HG03025 (cell line): ENCODE measurements around the gene PLCB4.

ENCODE experiments used
- ATAC-seq: cut with Tn5 transposase; IDR thresholded peaks from one replicate; pipeline ENCODE4 v1.9.1; 2021; ENCODE audit warnings: mild to moderate bottlenecking, moderate library complexity; ENCODE audit not compliant: unreplicated experiment, low FRiP score

PLCB4 gene

DNA sequence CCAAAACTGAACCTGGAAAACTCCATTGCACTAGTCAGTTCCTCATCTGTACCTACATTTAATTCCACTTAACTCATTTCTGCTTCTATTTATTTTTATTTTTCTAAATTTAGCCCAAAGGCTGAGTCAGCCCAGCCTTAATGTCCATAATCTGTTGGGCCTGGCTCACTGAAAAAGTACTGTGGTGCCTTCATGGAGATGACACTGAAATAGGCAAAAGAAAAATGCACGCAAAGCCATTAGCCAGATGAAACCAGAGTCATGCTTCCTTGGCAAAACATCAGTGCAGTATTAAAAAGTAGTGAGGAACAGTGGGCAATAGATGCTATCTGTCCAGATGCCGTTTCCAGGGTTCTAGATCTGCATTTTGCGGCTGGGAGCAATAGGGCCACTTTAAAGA lies 14.7 kb upstream of the PLCB4 start:
- no peak for ATAC-seq

DNA sequence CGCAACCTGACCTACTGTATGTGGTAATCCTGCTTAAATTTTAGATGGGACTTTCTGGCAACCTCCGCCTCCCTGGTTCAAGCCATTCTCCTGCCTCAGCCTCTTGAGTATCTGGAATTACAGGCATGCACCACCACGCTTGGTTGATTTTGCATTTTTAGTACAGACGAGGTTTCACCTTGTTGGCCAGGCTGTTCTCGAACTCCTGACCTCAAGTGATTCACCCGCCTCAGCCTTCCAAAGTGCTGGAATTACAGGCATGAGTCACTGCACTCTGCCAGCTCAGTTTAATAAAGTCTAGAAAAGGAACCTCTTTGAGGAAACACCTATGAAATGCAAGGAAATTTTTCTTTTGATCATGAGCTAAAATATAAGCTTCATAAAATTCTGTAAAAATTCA lies 9.0 kb upstream of the PLCB4 start:
- ATAC-seq: no peak

DNA sequence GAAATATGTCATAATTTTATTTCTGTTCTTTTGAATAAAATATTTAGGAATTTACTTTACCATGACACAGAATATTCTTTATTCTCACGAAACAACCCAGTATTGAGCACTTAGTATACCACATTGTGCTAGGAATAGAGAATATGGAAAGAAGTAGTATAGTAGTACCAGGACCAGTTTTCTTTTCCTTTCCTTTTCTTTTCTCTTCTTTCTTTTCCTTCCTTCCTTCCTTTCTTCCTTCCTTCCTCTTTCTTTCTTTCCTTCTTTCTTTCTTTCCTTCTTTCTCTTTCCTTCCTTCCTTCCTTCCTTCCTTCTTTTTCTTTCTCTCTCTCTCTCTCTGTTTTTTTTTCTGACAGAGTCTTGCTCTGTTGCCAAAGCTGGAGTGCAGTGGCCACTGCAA lies 7.5 kb upstream of the PLCB4 start:
- no peak for ATAC-seq

DNA sequence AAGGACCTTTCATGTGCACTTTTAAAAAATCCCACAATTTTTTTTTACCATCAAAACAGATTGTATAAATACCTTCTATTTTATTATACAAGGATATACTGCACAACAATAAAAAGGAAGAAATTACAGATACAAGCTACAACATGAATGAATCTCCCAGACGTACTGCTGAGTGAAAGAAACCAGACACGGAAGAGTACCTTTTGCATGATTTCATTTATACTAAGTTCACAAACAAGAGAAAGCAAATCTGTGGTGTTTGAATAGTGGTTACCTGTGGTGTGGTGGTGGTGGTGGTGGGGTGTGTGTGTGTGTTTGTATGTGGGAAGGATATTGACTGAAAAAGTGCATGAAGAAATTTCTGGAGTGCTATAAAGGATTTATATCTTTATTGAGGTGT lies 6.8 kb upstream of the PLCB4 start:
- no peak for ATAC-seq

DNA sequence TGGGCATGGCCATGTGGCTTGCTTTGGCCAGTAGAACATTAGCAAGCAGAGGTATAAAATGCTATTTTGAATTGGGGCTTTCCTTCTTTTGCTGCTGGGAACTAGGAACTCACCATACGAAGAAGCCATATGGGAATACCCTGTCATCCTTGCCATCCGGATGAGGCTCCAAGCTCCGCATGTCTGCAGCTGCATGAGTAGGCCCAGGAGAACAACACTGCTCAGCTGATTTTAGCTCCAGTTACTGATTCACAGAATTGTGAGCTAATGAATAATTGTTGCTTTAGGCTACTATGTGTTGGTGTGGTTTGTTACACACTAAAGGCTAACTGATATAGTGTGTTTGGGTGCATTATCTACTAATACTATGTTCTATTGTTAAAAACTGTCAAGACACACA lies 2.7 kb upstream of the PLCB4 start:
- ATAC-seq: no peak

DNA sequence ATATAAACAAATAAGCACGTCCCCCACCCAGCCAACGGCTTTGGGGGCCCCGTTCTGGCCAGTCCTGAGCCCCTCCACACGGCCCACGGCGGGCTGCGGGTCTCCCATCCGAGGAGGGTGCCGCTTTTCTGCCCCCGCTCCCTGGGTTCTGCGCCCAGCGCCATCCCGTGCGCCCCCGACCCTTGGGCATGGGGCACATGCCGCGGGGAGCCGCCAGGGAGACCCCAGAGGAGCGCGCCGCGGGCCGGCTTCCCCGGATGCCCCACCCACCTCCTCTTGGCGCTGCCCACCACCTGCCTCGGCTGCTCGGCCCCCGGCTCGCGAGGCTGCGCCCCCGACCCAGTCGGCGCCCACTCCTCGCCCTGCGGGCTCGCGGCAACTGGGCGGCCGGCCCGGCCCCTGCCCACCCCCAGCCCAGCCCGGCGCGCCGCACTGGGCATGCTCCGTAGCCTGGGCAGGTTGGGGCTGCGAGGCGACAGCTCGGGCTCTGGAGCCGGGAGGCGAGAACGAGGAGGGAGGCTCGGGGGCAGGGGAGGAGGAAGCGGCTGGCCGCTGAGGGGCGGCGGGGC lies 570 bp upstream of the PLCB4 start:
- no peak for ATAC-seq

DNA sequence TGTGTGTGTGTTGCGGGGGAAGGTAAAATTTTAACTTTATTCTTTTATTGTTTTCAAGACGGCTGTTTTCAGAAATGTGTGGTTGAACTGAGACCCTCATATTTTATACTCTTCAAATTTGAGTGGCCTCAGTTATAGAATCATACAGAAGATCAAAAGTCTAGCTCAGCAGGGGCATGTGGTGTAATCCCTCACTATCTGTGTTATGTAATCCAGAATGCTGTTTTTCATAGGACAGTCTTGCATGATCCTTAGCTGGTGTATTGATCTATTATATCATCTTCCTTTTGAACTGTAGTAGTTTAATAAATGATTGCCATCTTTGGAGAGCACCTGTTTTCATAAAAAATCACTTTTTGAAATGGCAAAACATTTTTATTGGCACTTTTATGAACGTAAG lies 1.4 kb downstream of the PLCB4 start:
- ATAC-seq: no peak

DNA sequence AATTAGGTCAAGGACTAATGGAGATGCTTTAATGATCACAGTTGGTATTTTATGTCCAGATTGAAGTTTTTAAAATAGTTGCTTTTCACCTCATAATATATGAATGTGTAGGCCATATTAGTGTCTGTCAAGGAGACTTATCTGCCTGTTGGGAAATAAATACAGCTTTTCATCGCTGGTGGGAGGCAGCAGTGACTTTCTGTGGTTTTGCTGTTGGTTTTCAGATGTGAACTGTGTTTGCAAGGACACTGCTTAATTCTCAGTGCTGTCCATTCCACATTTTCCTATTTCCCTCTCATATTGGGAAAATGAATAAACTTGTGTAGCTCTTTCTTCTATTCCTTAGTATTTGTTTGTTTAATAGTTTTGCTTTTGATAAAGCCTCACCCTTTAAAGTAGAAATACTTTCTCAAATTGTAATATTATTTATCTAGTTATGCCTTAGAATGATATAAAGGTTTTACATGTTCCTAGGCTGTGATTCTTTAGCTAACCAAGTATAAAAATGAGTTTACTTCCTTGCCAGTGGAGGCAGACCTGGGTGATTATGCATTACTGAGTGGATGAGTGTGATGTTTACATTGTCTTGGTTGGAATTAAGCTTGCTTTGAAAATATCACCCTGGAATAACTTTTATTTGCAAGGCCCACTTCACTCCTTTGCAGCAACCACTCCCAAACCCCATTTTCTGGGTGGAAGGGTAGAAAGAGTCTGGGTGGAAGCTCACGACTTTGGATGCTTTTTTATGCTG lies 3.3 kb downstream of the PLCB4 start:
- ATAC-seq: no peak

DNA sequence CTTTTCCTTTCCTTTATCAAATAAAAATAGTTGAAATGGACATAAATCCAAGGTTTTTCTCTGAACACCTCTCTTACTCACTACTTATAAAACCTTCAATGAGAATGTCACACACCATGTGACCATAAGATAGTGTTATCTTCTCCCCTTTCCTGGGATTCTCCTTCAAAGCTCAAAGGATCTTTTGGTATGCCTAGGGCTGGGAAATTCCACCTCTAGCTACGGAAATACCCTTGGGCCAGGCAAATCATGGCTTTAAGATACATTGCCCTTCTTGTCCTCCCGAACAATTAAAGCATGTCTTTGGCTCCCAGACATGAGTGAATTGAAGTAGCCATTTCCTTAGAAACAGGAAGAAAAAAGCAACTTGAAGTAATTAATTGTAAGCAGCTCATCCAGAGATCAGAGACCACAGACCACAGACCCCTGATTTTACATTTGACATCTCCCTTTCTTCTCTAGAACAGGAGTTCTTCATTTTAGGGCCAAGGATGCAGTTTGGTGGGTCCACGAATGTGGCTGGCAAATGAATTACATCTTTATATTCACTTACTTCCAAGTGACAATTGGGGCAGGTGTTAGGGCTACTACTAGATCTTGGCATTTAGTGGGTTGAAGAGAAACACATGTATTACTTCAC lies 4.1 kb downstream of the PLCB4 start:
- ATAC-seq: no peak

DNA sequence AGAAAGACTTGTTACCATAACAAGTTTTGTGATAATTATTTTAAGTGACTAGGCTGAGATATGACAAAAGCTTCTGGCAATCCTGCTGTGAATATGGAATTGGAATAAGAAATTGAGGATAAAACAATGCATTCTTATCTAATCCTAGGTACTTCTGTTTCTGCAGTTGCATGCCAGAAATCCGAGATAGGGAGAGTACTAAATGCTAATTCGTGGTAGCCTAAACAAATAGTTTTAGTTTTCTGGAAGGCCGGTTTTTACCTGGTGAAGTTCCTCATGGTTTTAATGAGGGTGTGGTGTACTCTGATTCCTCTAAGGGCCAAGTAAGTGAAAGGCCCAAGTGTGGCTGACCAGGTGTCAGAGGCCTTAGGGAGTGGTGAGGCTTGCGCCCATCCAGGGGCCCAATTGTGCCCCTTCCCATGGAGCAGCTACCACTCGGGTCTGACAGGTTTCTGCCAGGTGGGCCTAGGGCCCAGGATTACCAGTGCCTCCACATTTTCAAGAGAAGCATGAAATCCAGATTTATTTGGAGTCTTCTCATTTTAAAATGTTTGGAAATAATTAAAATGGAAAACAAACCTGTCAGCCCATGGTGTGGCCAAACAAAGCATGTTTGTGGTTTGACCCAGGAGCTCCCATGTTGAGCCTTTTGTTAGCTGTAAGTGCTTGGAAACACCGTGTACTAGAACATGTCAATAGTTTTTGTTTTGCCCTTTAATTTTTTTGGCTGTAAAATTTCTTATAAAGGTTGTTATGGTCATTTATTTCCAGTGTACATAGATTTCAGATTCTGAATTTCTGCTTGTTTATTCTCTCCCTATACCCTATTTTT lies 6.6 kb downstream of the PLCB4 start:
- no peak for ATAC-seq

DNA sequence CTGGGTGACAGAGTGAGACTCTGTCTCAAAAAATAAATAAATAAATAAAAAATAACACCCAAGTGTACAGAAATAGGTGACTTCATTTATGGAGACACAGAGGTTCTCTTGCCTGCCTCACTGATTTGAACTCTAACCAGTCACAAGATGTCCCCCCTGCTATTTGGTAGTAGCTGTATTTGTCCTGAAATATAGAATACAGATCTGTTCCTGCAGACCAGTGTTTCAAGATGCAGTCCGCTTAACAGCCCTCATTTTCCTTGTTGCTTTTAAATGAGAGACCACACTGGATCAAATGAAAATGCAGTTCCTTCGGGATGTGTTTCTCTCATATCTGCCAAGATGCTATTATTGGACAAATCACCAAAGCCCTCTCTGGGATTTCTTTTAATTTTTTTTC lies 7.6 kb downstream of the PLCB4 start:
- no peak for ATAC-seq

DNA sequence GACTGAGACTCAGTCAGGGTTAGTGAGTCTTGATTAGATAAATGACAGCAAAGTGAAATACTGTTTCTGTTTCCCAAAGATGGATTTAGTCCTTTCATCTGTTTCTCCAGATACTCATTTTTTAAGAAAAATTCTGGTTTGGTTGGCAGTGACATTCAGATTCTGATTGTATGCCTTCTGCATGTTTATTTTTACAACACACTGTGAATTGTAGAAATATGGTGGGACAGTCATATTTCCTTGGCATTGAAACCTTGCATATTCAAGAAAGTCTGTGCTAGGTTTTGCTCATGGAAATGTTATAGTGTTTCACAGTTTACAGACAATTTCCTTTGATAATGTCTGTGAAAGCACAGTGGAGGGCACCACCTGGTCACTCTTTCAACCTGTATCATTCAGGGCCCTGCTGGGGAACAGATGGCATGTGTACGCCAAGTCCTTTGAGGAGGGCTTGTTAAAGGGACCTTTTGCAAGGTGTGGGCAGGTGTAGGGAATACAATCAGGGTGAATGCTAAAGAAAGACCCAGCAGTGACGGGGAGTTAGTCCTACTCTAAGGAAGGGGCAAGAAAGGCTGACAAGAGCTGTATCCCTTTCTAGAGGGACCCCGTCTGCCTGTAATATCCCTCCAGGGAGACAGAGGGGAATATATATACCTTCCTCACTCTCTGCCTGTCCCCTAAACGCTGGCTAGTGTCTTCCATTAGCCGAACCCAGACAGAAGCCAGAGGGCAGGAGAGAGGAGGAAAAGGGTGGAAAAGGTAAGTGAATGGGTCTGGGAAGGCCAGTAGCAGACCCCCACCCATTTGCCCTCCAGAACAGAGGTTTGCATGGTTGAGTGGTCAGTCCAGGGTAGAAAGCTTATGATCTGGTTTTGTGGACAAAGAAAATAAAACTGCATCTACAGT lies 10.2 kb downstream of the PLCB4 start:
- no peak for ATAC-seq

DNA sequence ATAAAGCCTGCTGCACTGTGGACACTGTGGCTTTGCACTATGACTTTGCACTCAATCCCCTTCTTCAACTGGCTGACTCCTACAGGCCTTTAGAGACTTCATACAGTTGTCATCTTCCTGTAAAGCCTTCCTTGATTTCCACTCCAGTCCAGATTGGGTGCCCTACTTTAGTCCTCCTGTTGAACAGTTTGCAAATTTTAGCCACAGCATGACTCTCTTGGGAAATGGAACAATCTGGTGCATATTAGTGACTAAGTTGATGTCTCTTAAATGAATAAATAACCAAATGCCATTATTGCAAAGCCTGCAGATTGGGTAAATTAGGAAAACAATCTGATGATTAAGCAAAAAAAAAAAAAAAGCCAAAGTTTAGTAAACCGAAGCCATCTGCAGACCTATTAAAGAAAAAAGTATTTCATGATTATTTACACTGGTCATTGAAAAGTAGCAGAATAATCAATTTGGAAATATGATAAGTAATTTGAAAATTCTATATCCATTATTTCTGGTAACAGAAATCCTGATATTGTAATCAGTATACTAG lies 12.6 kb downstream of the PLCB4 start:
- no peak for ATAC-seq

DNA sequence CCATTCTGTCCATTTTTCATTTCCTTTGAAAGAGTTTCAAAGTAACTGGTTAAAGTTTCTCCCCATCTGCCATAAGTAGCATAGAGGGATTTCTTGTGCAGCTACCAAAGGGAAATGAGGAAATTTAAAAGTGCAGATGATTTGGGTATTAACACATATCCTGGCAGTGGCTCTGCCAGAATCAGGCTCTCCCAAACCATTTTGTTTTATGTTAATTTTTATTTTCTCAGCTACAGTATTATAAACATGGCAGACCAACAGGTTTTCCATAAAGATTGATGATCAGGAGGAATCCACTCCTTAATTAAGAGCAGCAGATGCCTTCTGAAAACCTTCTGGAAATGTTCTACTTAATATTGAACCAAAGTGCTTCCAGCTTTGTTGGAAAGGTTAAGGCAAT lies 13.9 kb downstream of the PLCB4 start:
- ATAC-seq: no peak

DNA sequence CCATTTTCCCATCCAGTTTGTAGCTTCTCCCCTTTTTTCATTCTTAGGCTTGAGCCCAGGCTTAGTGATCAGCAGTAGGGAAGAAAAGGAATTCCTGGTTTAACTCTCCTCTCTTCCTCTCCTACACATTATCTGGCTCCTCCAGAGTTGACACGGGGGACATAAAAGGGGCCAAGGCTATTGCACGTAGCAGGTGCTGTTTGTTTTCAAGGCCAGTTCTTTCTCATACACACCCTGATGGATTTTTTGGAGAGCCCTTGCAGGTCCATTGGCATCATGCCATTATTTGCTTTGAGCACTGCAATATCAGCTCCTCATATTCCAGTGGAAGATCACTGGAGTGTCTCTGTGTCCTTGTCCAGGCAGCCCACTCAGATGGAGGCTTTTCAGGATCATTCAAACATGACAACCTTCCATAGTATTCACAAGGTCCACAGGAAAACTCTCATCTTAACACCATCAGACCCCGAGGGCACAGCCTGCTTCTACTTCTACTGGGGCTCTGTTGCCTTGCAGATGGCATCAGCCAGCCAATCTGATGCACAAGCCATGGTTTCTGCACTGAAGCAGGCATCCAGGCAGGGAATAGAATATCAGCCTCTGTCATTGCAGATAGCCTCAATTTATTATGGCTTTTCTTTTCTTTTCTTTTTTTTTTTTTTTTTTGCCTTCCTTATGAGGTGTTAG lies 18.8 kb downstream of the PLCB4 start:
- no peak for ATAC-seq

DNA sequence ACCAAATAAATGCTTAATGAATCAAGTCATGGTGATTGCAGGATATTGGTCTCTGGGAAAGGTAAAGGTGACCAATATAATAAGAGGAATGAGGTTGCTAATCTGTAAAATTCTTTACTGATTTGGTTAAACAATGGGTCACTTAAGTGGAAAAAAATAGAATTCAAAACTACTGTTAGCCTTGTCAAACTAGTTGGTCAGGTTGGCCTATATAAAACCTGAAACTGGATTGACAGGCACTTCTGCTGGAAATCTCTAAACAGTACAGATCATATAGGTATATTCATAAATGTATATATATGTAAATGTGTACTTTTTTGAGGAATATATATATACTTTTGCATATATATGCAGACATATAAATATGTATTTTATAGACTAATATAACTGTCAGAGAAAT lies 19.7 kb downstream of the PLCB4 start:
- ATAC-seq: no peak

DNA sequence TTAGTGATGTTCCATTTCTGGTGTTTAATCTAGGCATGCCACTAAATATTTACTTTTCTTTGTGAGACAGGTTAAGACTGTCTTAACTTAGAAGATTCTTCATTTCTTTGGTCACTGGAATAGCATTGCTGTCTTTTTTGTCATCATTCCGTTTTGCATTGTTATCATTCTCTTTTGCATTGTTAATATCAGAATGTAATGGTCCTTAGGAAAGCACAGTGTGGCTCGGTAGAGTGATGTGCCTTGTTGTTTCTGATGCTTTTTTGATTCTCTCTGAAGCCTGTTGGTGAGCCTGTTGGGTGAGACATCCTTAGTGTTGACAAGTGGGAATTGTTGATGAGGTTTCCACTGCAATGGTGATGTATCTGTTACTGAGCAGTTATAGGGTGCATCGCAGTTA lies 23.2 kb downstream of the PLCB4 start:
- ATAC-seq: no peak

DNA sequence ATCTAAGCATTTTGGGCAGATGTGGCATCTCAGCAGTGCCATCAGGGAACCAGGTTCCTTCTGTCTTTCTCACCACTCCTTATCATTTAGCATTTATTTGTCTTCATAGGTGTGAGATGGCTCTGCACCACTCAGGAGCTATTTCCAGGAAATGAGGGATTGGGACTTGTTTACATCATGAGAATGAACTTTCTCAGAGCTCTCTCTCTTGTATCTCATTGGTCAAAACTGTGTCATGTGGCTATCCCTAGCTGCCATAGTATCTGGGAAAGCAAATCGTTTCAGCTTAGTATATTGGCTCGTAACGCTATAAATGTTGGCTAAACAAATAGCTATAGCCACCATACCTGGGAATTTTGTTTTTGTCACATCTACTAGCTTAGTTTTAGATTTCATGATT lies 23.8 kb downstream of the PLCB4 start:
- no peak for ATAC-seq

DNA sequence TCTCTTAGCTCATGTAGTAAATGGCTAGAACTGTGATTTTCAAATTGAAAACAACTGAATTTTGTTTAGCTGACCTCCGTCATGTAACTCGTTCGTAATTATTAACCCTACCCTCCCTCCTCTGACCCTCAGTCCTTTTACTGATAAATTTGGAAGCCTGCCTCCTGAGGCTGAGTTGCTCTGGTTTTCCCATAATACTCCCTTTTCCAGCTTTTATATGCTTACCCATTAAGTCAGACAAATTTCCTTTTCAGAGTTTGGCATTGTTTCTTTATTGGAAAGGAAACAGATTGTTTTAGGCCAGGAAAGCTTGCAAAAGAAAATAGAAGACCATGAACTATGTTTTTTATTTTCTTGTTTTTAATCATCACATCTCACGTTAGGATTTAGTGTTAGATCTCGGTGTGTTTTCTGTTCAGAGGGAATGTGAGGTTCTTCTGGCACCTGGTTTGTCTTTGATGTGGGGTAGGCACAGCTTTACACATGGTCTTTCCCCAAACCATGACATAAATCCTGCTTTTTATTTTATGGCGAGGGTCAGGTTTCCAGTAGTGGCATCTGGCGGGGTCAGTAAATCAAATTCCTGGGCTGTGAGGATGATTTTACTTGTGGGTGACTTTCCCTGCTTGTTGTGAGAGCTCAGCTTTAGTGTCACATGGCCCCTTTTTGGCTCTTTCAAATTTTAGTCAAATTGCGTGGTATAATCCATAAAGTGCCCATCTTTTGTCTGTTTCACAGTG lies 24.5 kb downstream of the PLCB4 start:
- no peak for ATAC-seq
